ENCODE data around the gene NAXE. TPM values are rescaled to one million over a fixed set of nuclear protein-coding genes. Genes with fewer than 3 reads are reported as not detected.

The NAXE gene
- total RNA-seq, 1 experiment from 2014 or later, result 96.6 TPM

DNA sequence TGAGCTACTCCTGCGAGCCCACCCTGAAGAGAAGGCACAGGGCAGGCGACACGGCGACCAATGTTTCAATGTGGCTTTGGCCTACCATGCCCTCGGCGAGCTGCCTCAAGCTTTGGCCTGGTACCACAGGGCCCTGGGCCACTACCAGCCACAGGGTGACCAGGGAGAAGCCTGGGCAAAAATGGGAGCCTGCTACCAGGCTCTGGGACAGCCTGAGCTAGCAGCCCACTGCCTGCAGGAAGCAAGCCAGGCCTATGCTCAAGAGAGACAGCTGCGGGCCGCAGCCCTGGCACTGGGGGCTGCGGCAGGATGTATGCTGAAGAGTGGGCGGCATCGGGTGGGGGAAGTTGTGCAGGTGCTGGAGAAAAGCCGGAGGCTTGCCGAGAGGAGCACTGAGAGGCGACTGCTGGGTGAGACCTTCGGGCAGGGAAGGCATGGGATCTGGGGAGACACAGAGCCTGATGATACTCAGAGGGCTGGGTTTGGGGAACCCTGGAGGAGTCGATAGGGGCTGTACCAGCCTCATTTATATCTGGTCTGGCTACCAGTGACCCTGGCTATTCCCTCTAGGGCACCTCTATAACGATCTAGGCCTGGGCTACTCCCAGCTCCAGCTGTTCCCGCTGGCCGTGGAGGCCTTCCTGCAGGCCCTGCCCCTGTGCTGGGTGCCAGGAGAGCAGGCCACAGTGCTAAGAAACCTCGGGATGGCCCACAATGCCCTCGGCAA lies 9.8 kb upstream of the NAXE start:
- Histone ChIP-seq H3K9ac (ENCODE audit: extremely low read depth, insufficient read length, low read length) (no peak overlapping the region), H4K91ac (ENCODE audit: insufficient read length, low read depth, low read length) (no peak overlapping the region), H3K79me2 (ENCODE audit: insufficient read depth, low read length) (no peaks in the 10 kb centered on the region), H3K4me1 (ENCODE audit: insufficient read depth, low read length) (no peaks in the 10 kb centered on the region; the same call in 1 of the 2 replicates), H4K8ac (replicated peaks; ENCODE audit: insufficient read length, low read depth, low read length) (no peak overlapping the region), H3K4ac (ENCODE audit: low read depth, low read length) (no peak overlapping the region), H2BK12ac (ENCODE audit: insufficient read length, low read depth, low read length) (no peak overlapping the region), H2BK20ac (ENCODE audit: low read depth, low read length, poor library complexity, severe bottlenecking) (no peak overlapping the region), H4K5ac (ENCODE audit: insufficient read length, low read depth, low read length) (no peak overlapping the region), H4K20me1 (ENCODE audit: control insufficient read depth, insufficient read depth, insufficient read length) (no peaks in the 10 kb centered on the region), H3K14ac (ENCODE audit: insufficient read depth, low read length) (no peak overlapping the region), H3K23me2 (ENCODE audit: insufficient read length, low read depth, low read length, poor library complexity, severe bottlenecking) (no peaks in the 10 kb centered on the region), H2AK5ac (ENCODE audit: insufficient read length, low read length) (no peak overlapping the region), H2BK15ac (ENCODE audit: low read depth, low read length) (no peak overlapping the region), H3T11ph (ENCODE audit: low read length) (no peak overlapping the region), H3K23ac (ENCODE audit: insufficient read length, low read depth, low read length) (no peak overlapping the region), H2AFZ (ENCODE audit: low read length) (no peak overlapping the region), H3K79me1 (ENCODE audit: insufficient read depth, low read depth, low read length, poor library complexity, severe bottlenecking) (no peaks in the 10 kb centered on the region), H3K9me3 (ENCODE audit: control insufficient read depth, low read depth, low read length) (no peaks in the 10 kb centered on the region), H2BK5ac (ENCODE audit: insufficient read length, low read length) (no peak overlapping the region), H2BK120ac (ENCODE audit: low read depth, low read length, poor library complexity, severe bottlenecking) (no peak overlapping the region), H3K27ac (ENCODE audit: insufficient read length, low read depth, low read length) (no peak overlapping the region), H3K27me3 (ENCODE audit: insufficient read depth, low read length) (no peaks in the 10 kb centered on the region; the same call in 1 of the 2 replicates), H3K18ac (ENCODE audit: insufficient read length, low read depth, low read length) (no peak overlapping the region), H3K56ac (ENCODE audit: insufficient read length, low read depth, low read length) (no peak overlapping the region), H3K4me2 (ENCODE audit: insufficient read depth, insufficient read length, low read length) (no peak overlapping the region)
- H3K27ac Mint-ChIP-seq, result peak overlapping the region in 1 of 3 experiments; percentile 16; a peak in 1 of 7 replicates
- H3K4me1 Mint-ChIP-seq, result peaks cover 19% of the 10 kb centered on the region in 2 experiments
- TF ChIP-seq, protein P1, sequence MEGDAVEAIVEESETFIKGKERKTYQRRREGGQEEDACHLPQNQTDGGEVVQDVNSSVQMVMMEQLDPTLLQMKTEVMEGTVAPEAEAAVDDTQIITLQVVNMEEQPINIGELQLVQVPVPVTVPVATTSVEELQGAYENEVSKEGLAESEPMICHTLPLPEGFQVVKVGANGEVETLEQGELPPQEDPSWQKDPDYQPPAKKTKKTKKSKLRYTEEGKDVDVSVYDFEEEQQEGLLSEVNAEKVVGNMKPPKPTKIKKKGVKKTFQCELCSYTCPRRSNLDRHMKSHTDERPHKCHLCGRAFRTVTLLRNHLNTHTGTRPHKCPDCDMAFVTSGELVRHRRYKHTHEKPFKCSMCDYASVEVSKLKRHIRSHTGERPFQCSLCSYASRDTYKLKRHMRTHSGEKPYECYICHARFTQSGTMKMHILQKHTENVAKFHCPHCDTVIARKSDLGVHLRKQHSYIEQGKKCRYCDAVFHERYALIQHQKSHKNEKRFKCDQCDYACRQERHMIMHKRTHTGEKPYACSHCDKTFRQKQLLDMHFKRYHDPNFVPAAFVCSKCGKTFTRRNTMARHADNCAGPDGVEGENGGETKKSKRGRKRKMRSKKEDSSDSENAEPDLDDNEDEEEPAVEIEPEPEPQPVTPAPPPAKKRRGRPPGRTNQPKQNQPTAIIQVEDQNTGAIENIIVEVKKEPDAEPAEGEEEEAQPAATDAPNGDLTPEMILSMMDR (conservative IDR thresholded peaks at IDR 0.05), result no peak
- no peaks in the 10 kb centered on the region for H3K9me3 Mint-ChIP-seq
- WGBS (ENCODE audit: extremely low coverage, insufficient read length, low lambda C conversion rate), result no CpG with 5 or more reads among the region's 21 CpGs
- no peak for DNase-seq
- no peaks in the 10 kb centered on the region for H3K36me3 Mint-ChIP-seq (ENCODE audit: insufficient read depth in 1 of 3, low read depth in 3 of 3)
- 0 out of 2 replicates have a peak, but pooled peaks cover 2% of the 10 kb centered on the region for H3K27me3 Mint-ChIP-seq (ENCODE audit: low read depth)
- no peak overlapping the region for H3K4me3 Mint-ChIP-seq

Data from H9 (cell line).